ENCODE results near the gene LYPD3.
A peak's percentile ranks its signal among the peaks of the same experiment; 100 is the strongest.

The LYPD3 gene

DNA sequence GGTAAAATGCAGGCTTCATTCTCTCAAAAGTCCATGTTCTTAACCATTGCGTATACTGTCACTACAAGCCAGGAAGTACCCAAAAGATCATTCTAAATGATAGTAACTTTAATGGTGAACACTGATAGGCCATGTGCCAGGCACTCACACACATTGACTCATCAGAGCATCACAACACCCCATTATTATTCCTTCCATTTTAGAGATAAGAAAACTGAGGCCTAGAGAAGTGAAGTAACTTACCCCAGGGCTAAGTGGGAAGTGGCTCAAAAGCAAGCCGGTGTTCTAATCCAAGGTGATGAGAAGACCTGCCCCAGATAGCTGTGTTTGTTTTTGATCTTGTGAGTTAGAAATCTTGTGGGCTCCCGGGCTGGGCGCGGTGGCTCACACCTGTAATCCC is 40.5 kb upstream of the LYPD3 start:
- H3K36me3 ChIP-seq: peaks cover 21% of the 10 kb centered on the region
- no peak overlapping the region for H3K27ac ChIP-seq
- TF ChIP-seq CTCF (IDR thresholded peaks at IDR 0.05; ENCODE audit: low read depth, low read length): no peak
- no peak for DNase-seq
- H3K4me3 ChIP-seq (ENCODE audit: low read depth, low read length): no peak overlapping the region
- no peaks in the 10 kb centered on the region for H3K27me3 ChIP-seq (ENCODE audit: insufficient read depth, low read depth, severe bottlenecking)
- no peaks in the 10 kb centered on the region for H3K9me3 ChIP-seq (ENCODE audit: severe bottlenecking)

DNA sequence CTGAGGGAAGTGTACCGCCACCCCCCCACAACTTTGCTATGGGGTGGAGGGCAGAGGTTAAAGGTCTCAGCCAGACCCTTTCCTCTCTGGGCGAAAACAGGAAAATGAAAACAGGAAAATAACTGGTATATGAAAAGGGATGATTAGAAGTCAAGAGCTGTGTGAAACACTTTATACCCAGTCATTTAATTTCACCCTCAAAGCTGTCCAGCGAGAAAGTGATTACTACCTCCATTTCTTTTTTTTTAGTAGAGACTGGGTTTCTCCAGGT is 39.7 kb upstream of the LYPD3 start:
- DNase-seq: no peak
- Histone ChIP-seq H3K27ac (peak overlapping the region; percentile 65; the same call in 1 of the 2 replicates), H3K4me3 (ENCODE audit: low read depth, low read length) (peak overlapping the region; percentile 72), H3K27me3 (ENCODE audit: insufficient read depth, low read depth, severe bottlenecking) (no peaks in the 10 kb centered on the region), H3K36me3 (peaks cover 21% of the 10 kb centered on the region), H3K9me3 (ENCODE audit: severe bottlenecking) (no peaks in the 10 kb centered on the region)
- no peak for TF ChIP-seq CTCF (IDR thresholded peaks at IDR 0.05; ENCODE audit: low read depth, low read length)

DNA sequence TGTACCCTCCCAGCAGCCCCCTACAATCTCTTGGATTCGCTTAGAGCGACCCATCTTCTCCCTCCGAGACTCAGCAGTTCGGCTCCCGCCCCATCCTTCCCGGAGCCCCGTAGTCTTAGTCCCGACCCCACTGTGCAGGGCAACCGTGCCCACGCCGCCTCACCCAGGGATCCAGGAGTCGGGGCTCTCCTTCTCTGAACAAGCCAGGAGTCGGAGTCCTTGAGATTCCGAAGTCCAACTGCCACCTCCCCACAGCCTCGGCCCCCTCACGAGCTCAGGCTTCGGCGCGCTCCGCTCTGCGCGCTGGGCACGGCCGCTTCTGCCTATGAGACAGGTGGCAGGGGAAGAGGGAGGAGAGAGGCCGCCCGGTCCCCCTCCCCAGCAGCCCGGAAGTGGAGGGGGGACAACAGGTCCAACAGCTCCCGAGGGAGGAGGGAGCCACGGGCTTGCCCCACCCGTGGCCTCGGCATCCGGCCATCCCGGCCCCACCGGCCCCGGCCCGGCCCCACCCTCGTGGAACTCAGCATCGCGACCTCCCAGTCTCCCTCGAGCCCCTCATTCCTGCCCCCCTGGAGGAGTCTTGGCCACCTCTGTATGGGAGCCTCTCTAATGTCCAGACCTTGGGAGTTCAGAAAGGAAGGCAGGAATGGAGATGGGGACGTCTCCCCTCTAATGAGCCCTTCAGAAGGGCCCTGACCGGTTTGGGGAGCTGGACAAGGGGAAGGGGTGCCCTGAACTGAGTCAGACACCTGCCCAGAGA is 39.2 kb upstream of the LYPD3 start, which contains the start of gene PHLDB3:
PHLDB3 (minus strand) TSS at position 321 of the 760 bp plus-strand sequence. CDS start 628 bp downstream, outside the sequence.
- Histone ChIP-seq H3K4me3 (ENCODE audit: low read depth, low read length) (peak within 1 kb of the TSS; percentile 72), H3K36me3 (peaks cover 18% of the 10 kb centered on the region), H3K9me3 (ENCODE audit: severe bottlenecking) (no peaks in the 10 kb centered on the region), H3K27me3 (ENCODE audit: insufficient read depth, low read depth, severe bottlenecking) (no peaks in the 10 kb centered on the region), H3K27ac (peak within 1 kb of the TSS; percentile 65)
- DNase-seq: peak; percentile 65
- no peak for TF ChIP-seq CTCF (IDR thresholded peaks at IDR 0.05; ENCODE audit: low read depth, low read length)

DNA sequence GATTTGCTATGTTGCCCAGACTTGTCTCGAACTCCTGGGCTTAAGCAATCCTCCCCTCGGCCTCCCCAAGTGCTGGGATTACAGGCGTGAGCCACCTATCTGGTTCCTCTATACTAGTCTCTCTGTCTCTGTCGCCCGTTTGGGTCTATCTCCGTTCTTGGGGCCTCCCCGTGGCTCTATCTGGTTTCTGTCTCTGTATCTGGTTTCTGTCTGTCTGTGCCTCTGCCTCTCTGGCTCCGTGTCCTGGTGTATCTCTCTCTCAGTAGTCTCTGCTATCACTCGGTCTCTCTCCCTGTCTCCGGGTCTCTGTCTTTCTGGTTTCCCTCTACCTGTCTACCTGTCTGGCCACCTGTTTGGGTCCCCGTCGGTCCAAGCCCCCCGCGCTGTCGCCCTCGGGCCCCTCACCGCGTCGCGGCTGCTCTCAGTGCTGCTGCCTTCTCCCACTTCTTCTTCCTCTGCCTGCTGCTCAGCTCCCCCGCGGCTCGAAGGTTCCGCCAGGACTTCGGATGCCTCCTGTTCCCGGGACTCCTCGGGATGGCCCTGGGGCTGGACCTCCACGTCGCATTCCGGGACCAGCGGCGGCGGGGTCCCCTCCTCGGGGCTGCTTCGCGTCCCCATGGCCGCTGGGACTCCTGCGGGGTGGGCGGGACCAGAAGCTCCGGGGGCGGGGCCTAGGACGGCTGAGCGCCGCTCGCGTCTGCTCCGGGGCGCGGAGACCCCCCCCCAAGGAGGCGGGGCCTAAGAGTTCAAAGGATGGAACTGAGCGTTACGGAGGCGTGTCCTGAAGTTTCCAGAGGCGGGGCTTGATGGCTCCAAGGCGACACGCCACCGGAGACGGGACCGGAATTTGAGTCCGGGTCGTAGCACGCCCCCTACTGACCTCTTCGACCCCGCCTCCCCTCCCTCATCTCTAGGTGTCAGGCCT is 38.4 kb upstream of the LYPD3 start:
- no peaks in the 10 kb centered on the region for H3K27me3 ChIP-seq (ENCODE audit: insufficient read depth, low read depth, severe bottlenecking)
- TF ChIP-seq CTCF (IDR thresholded peaks at IDR 0.05; ENCODE audit: low read depth, low read length): peak; percentile 37; the same call in 1 of the 2 replicates
- H3K27ac ChIP-seq: peak overlapping the region; percentile 65
- DNase-seq: peak; percentile 98
- H3K9me3 ChIP-seq (ENCODE audit: severe bottlenecking): no peaks in the 10 kb centered on the region
- peak overlapping the region; percentile 72 for H3K4me3 ChIP-seq (ENCODE audit: low read depth, low read length)
- peaks cover 13% of the 10 kb centered on the region for H3K36me3 ChIP-seq

DNA sequence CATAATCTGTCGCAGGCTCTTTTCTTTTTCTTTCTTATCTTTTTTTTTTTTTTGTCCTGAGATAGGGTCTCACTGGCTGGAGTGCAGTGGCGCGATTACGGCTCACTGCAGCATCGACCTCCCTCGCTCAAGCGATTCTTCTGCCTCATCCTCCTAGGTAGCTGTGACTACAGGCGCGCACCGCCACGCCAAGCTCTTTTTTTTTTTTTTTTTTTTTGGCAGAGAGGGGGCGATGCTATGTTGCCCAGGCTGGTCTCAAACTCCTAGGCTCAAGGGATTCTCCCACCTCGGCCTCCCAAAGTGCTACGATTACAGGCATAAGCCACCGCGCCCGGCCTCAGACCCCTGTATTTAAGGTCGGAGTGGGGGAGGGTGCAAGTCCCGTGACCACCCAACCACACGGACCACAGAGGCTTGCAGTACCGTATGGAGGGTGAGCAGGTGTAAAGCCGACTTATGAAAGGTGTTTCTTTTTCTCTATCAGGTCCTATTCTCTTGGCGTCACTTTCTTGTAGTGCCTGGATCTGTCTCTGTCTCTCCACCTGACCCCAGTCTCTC is 37.1 kb upstream of the LYPD3 start:
- no peak overlapping the region for H3K4me3 ChIP-seq (ENCODE audit: low read depth, low read length)
- no peaks in the 10 kb centered on the region for H3K27me3 ChIP-seq (ENCODE audit: insufficient read depth, low read depth, severe bottlenecking)
- peaks cover 13% of the 10 kb centered on the region for H3K36me3 ChIP-seq
- no peak overlapping the region for H3K27ac ChIP-seq
- DNase-seq: no peak
- no peaks in the 10 kb centered on the region for H3K9me3 ChIP-seq (ENCODE audit: severe bottlenecking)
- no peak for TF ChIP-seq CTCF (IDR thresholded peaks at IDR 0.05; ENCODE audit: low read depth, low read length)

Measured in WERI-Rb-1 (cell line).